ENCODE measurements around the gene MPHOSPH9.

The MPHOSPH9 gene

DNA sequence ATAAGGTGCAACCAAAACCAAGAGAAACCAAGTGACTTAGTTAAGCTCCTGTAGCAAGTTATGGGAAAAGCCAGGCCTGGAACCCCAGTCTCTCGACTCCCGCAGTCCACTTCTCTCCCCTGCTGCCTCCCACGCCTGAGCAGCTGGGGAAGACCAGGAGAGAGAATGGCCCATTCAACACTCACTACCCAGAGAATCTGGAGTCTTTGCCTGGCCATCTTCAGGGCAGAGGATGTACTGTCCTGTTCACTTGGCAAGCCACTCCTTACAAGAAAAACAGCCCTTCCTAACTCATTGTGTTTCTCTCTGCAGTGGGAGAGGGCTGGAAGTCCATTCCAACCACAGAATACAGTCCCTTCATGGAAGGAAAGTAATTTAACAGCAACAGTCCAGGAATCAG lies 83.9 kb downstream of the MPHOSPH9 start:
- no peak for TF ChIP-seq CTCF (IDR thresholded peaks at IDR 0.05; ENCODE audit: control extremely low read depth, extremely low read depth, low read depth, missing control alignments)
- no peak for DNase-seq (ENCODE audit: extremely low spot score)
- ChIA-PET POLR2A (no interaction called here), CTCF (interaction anchor here (0.7 to 1.6 kb wide), 3 partner anchors 12 to 89 kb away, joined by 3 to 5 read pairs (median 3); no protein-coding TSS in a partner anchor)

- ChIA-PET POLR2A (no interaction called here), CTCF (interaction anchor here (1.6 kb wide), 1 partner anchor 13 kb away, joined by 3 read pairs; no protein-coding TSS in a partner anchor)
- DNase-seq (ENCODE audit: extremely low spot score) = no peak
- TF ChIP-seq CTCF (IDR thresholded peaks at IDR 0.05; ENCODE audit: control extremely low read depth, extremely low read depth, low read depth, missing control alignments) = no peak
Observed at GRCh38 chr12:123148655-123149054, 84.3 kb downstream of the MPHOSPH9 start.

- DNase-seq (ENCODE audit: extremely low spot score) = no peak
- no peak for TF ChIP-seq CTCF (IDR thresholded peaks at IDR 0.05; ENCODE audit: control extremely low read depth, extremely low read depth, low read depth, missing control alignments)
- CTCF ChIA-PET = interaction anchor here (1.6 kb wide), 1 partner anchor 13 kb away, joined by 3 read pairs; no protein-coding TSS in a partner anchor
- POLR2A ChIA-PET = no interaction called here
Observed at GRCh38 chr12:123148223-123148622, 84.7 kb downstream of the MPHOSPH9 start.

DNA sequence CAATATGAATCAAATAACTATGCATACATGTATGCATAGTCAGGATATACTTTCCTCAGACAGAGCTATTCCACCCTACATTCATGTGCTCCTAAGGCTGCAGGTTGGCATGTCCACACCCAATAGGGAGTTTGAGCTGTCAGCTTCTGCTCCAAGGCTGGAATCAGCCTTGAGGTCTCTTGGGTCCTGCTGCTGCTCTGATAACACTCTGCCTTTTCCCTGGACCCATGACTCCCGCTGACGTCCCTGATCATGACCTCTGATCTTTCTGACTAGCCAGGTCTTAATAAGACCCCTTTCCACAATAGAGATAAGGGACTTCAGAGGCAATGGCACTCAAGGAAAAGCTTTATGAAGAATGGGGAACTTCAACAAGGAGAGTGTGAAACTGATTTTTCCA lies 87.7 kb downstream of the MPHOSPH9 start:
- POLR2A ChIA-PET = no interaction called here
- TF ChIP-seq CTCF (IDR thresholded peaks at IDR 0.05; ENCODE audit: control extremely low read depth, extremely low read depth, low read depth, missing control alignments) = no peak
- CTCF ChIA-PET = interaction anchor here (1.1 kb wide), 1 partner anchor 75 kb away, joined by 3 read pairs; no protein-coding TSS in a partner anchor
- no peak for DNase-seq (ENCODE audit: extremely low spot score)

DNA sequence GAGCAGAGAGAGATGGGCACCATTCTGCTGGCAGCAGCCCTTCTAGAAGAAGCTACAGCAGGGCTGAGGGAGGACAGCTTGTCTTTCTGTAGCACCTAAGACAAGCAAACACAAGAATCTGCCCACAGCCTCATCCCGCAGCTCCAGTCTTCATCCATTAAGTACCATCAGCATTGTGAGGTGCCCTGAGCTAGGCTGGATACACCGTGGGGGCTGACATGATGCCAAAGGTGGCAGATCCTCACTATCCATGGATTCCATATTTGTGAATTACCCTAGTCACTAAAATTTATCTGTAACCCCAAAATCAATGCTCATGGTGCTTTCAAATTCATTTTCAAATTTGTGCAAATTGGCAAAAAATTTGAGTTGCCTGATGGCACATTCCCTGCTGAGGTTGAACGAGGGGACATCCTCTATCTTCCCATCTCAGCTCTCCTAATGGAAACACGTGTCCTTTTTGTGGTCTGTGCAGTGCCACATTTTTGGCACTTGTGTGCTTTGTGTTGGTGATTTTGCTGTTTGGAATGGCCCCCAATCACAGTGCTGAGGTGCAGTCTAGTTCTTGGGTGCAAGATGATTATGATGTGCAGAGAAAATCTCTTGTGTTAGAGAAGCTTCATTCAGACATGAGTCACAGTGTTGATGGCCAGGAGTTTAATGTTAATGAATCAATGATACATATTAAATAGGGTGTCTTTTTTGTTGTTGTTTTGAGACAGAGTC lies 89.0 kb downstream of the MPHOSPH9 start:
- no peak for TF ChIP-seq CTCF (IDR thresholded peaks at IDR 0.05; ENCODE audit: control extremely low read depth, extremely low read depth, low read depth, missing control alignments)
- ChIA-PET CTCF (interaction anchor here (1.1 to 1.6 kb wide), 3 partner anchors 16 to 25 kb away, joined by 3 to 6 read pairs (median 5); no protein-coding TSS in a partner anchor), POLR2A (no interaction called here)
- no peak for DNase-seq (ENCODE audit: extremely low spot score)

DNA sequence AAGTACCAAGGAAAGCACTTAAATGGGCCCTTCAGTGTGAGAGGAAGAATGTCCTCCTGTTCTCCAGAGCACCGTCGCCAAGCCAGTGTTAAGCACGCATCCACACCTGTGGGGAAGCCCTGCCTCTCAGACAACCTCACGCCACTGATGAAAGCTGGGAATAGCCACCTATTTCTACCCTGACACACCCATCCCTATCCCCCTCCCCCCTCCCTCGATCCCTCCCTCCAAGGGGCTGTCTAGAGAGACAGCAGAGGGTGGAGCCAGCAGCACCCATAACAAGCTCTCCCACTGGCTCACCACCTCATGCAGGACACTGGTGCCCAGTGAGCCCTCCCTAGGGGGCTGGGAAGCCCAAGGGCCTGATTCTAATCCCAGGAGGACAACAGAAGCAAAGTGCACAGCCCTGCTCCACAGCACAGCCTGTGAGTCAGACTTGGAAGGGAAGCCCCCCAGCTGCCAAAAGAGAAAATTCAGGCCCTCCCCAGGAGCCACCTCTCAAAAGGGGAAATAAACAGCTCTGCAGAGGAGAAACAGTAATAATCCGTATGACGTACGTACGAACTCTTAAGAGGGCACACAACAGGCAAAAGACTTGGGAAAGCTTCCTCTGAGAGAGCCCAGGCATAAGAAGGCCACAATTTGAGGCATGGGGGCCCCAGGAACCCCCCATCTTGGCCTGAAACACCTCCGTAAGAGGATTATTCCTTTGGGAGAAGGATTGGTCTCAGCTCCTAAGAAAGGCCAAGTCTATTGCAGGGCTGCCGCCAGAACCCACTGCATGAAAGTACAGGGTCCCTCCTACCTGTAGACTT lies 89.8 kb downstream of the MPHOSPH9 start:
- no peak for DNase-seq (ENCODE audit: extremely low spot score)
- no peak for TF ChIP-seq CTCF (IDR thresholded peaks at IDR 0.05; ENCODE audit: control extremely low read depth, extremely low read depth, low read depth, missing control alignments)
- ChIA-PET POLR2A (interaction anchor here (0.7 kb wide), 1 partner anchor 20 kb away, joined by 11 read pairs; no protein-coding TSS in a partner anchor), CTCF (interaction anchor here (1.1 to 1.6 kb wide), 3 partner anchors 15 to 24 kb away, joined by 3 to 6 read pairs (median 5); no protein-coding TSS in a partner anchor)

Measured in GM10248 (cell line).